ENCODE data around the gene AP4S1. TPM values are rescaled to one million over a fixed set of nuclear protein-coding genes. Genes with fewer than 3 reads are reported as not detected.
A peak's percentile ranks its signal among the peaks of the same experiment; 100 is the strongest.

AP4S1 gene
- total RNA-seq, 4 donors from 2014 or later = 6.0 to 15.0 (median 10.5) TPM

- no peak for TF ChIP-seq CTCF (IDR thresholded peaks at IDR 0.05)
- no peak for TF ChIP-seq POLR2A (IDR thresholded peaks at IDR 0.05)
- intact Hi-C loops (cut with DNase I; ENCODE audit: low total_unique reads) = no loop called here
- WGBS, 2 donors = 89 to 92% methylated on average over 11 of the region's 11 CpGs
- H3K4me3 ChIP-seq (ENCODE audit: low read depth, poor library complexity, severe bottlenecking) = no peak overlapping the region
- no peak for DNase-seq (ENCODE audit: low spot score in 2 of 2)
Measured at GRCh38 chr14:31109257-31109656, 83.8 kb downstream of the AP4S1 start.

GRCh38 chr14:31110872-31111271 is 85.4 kb downstream of the AP4S1 start:
- 94 to 97% methylated on average over 2 of the region's 2 CpGs for WGBS, 2 donors
- TF ChIP-seq CTCF (IDR thresholded peaks at IDR 0.05) (no peak), POLR2A (IDR thresholded peaks at IDR 0.05) (no peak)
- intact Hi-C loops (cut with DNase I; ENCODE audit: low total_unique reads) = no loop called here

GRCh38 chr14:31113794-31114193 is 88.3 kb downstream of the AP4S1 start:
- intact Hi-C loops (cut with DNase I; ENCODE audit: low total_unique reads) = no loop called here
- TF ChIP-seq POLR2A (IDR thresholded peaks at IDR 0.05) (no peak), CTCF (IDR thresholded peaks at IDR 0.05) (no peak)
- 80 to 97% methylated on average over 3 of the region's 3 CpGs for WGBS, 2 donors
- DNase-seq (ENCODE audit: low spot score in 2 of 2) = no peak
- H3K4me3 ChIP-seq (ENCODE audit: low read depth, poor library complexity, severe bottlenecking) = no peak overlapping the region

More at GRCh38 chr14:31110872-31111271, 85.4 kb downstream of the AP4S1 start:
- DNase-seq (ENCODE audit: low spot score in 2 of 2) = no peak
- no peak overlapping the region for H3K4me3 ChIP-seq (ENCODE audit: low read depth, poor library complexity, severe bottlenecking)

GRCh38 chr14:31118892-31119291 is 93.4 kb downstream of the AP4S1 start:
- WGBS, 2 donors = 68 to 81% methylated on average over 3 of the region's 3 CpGs
- intact Hi-C loops (cut with DNase I; ENCODE audit: low total_unique reads) = no loop called here

GRCh38 chr14:31122098-31122611 is 96.7 kb downstream of the AP4S1 start:
- 79 to 82% methylated on average over 8 of the region's 8 CpGs for WGBS, 2 donors
- intact Hi-C loops (cut with DNase I; ENCODE audit: low total_unique reads) = no loop called here
- peak in 1 of 3 donors; percentile 33 for TF ChIP-seq CTCF (IDR thresholded peaks at IDR 0.05)
- TF ChIP-seq POLR2A (IDR thresholded peaks at IDR 0.05) = no peak
- DNase-seq (ENCODE audit: low spot score in 2 of 2) = no peak
- H3K4me3 ChIP-seq (ENCODE audit: low read depth, poor library complexity, severe bottlenecking) = no peak overlapping the region

More at GRCh38 chr14:31118892-31119291, 93.4 kb downstream of the AP4S1 start:
- no peak overlapping the region for H3K4me3 ChIP-seq (ENCODE audit: low read depth, poor library complexity, severe bottlenecking)
- TF ChIP-seq CTCF (IDR thresholded peaks at IDR 0.05) (no peak), POLR2A (IDR thresholded peaks at IDR 0.05) (no peak)
- no peak for DNase-seq (ENCODE audit: low spot score in 2 of 2)

GRCh38 chr14:31122921-31123320 is 97.5 kb downstream of the AP4S1 start:
- 87 to 92% methylated on average over 4 of the region's 4 CpGs for WGBS, 2 donors
- DNase-seq (ENCODE audit: low spot score in 2 of 2) = no peak
- intact Hi-C loops (cut with DNase I; ENCODE audit: low total_unique reads) = no loop called here
- no peak overlapping the region for H3K4me3 ChIP-seq (ENCODE audit: low read depth, poor library complexity, severe bottlenecking)
- TF ChIP-seq POLR2A (IDR thresholded peaks at IDR 0.05) (no peak), CTCF (IDR thresholded peaks at IDR 0.05) (no peak)
